Cardiac fibroblast (primary cell): ENCODE data around the gene CORO2B.
A peak's percentile ranks its signal among the peaks of the same experiment; 100 is the strongest.

Experiments used
- DNase-seq, 2 donors: peaks; one replicate each; pipeline versions ENCODE4 v3.0.0 to v3.0.0-alpha.2; 2010; ENCODE audit warnings: low read depth in 2 of 2
- H3K4me3 ChIP-seq, 2 donors: replicated peaks in 1 of 2; 1 replicate in 1 of 2; 2 replicates in 1 of 2; pipeline ENCODE4 v1.5.1; 2011; ENCODE audit warnings: low read depth in 2 of 2, low read length in 2 of 2, mild to moderate bottlenecking in 2 of 2, moderate library complexity in 1 of 2
- CTCF ChIP-seq: IDR thresholded peaks from one replicate; pipeline ENCODE4 v1.5.1; 2011; ENCODE audit warnings: low read depth, mild to moderate bottlenecking, low read length, inconsistent platforms

Gene CORO2B

GRCh38 chr15:68718468-68718867 lies 139.7 kb downstream of the CORO2B start:
- DNase-seq, result no peak
- no peak for TF ChIP-seq CTCF

GRCh38 chr15:68719051-68719450 lies 140.3 kb downstream of the CORO2B start:
- no peak overlapping the region for H3K4me3 ChIP-seq
- TF ChIP-seq CTCF, result no peak
- DNase-seq, result no peak

More at GRCh38 chr15:68718468-68718867, 139.7 kb downstream of the CORO2B start:
- no peak overlapping the region for H3K4me3 ChIP-seq

- no peak for DNase-seq
- TF ChIP-seq CTCF, result no peak
- no peak overlapping the region for H3K4me3 ChIP-seq
These were observed 140.9 kb downstream of the CORO2B start for GRCh38 chr15:68719672-68720071.

GRCh38 chr15:68721886-68722285 lies 143.1 kb downstream of the CORO2B start:
- TF ChIP-seq CTCF, result no peak
- DNase-seq, result no peak
- H3K4me3 ChIP-seq, result no peak overlapping the region

GRCh38 chr15:68725736-68726135 lies 146.9 kb downstream of the CORO2B start:
- no peak for TF ChIP-seq CTCF
- no peak overlapping the region for H3K4me3 ChIP-seq
- peak; percentile 58 to 75 for DNase-seq

GRCh38 chr15:68726246-68726645 lies 147.5 kb downstream of the CORO2B start:
- no peak overlapping the region for H3K4me3 ChIP-seq
- TF ChIP-seq CTCF, result no peak
- no peak for DNase-seq

- no peak for TF ChIP-seq CTCF
- peak; percentile 25 to 32 for DNase-seq
- no peak overlapping the region for H3K4me3 ChIP-seq
These were observed 151.1 kb downstream of the CORO2B start for GRCh38 chr15:68729789-68730411.
